Measurements from ENCODE around the gene FBXL13. TPM values are rescaled to one million over a fixed set of nuclear protein-coding genes. Genes with fewer than 3 reads are reported as not detected.
A peak's percentile ranks its signal among the peaks of the same experiment; 100 is the strongest.
"Not testable (repeated sequence)": the region's sequence is repeated elsewhere in the genome, so short reads cannot be mapped to it uniquely, and the experiment has no call there.

Gene FBXL13
- total RNA-seq, 1 experiment from 2014 or later: 1.3 TPM

GRCh38 chr7:102913826-102914225, 160.8 kb downstream of the FBXL13 start:
- BruUV-seq (replicated peaks): no TSS peak
- Mint-ChIP-seq H3K36me3 (ENCODE audit: insufficient read depth, unreplicated experiment) (no peaks in the 10 kb centered on the region), H3K27me3 (ENCODE audit: unreplicated experiment) (no peaks in the 10 kb centered on the region), H3K4me3 (ENCODE audit: low read depth, unreplicated experiment) (no peak overlapping the region), H3K27ac (ENCODE audit: unreplicated experiment) (no peak overlapping the region), H3K9me3 (ENCODE audit: low read depth, unreplicated experiment) (no peaks in the 10 kb centered on the region), H3K4me1 (ENCODE audit: low read depth, unreplicated experiment) (peaks cover 10% of the 10 kb centered on the region)
- no peak for TF ChIP-seq CTCF (IDR thresholded peaks at IDR 0.05; ENCODE audit: unreplicated experiment)
- no peak for DNase-seq
- CTCF ChIA-PET: no interaction called here
- intact Hi-C loops (cut with micrococcal nuclease; ENCODE audit: unreplicated experiment): loop anchor here (10.0 kb wide), 2 partner anchors 99 to 149 kb away; no protein-coding TSS in a partner anchor

GRCh38 chr7:102912742-102913141, 161.9 kb downstream of the FBXL13 start, which contains the start of gene LRRC17:
TSS of gene LRRC17 (plus strand) at chr7:102913000. CDS start at chr7:102933914, 20,914 bp downstream.
- no peak for TF ChIP-seq CTCF (IDR thresholded peaks at IDR 0.05; ENCODE audit: unreplicated experiment)
- Mint-ChIP-seq H3K4me3 (ENCODE audit: low read depth, unreplicated experiment) (no peak within 1 kb of the TSS), H3K27me3 (ENCODE audit: unreplicated experiment) (no peaks in the 10 kb centered on the region), H3K4me1 (ENCODE audit: low read depth, unreplicated experiment) (peaks cover 9% of the 10 kb centered on the region), H3K9me3 (ENCODE audit: low read depth, unreplicated experiment) (no peaks in the 10 kb centered on the region), H3K27ac (ENCODE audit: unreplicated experiment) (no peak within 1 kb of the TSS), H3K36me3 (ENCODE audit: insufficient read depth, unreplicated experiment) (no peaks in the 10 kb centered on the region)
- CTCF ChIA-PET: no interaction called here
- intact Hi-C loops (cut with micrococcal nuclease; ENCODE audit: unreplicated experiment): loop anchor here (10.0 kb wide), 2 partner anchors 98 to 148 kb away; no protein-coding TSS in a partner anchor
- DNase-seq: no peak
- BruUV-seq (replicated peaks): no TSS peak

- no peaks in the 10 kb centered on the region for H3K4me1 Mint-ChIP-seq (ENCODE audit: low read depth, unreplicated experiment)
- H3K27me3 Mint-ChIP-seq (ENCODE audit: unreplicated experiment): no peaks in the 10 kb centered on the region
- no peaks in the 10 kb centered on the region for H3K36me3 Mint-ChIP-seq (ENCODE audit: insufficient read depth, unreplicated experiment)
- no peak overlapping the region for H3K27ac Mint-ChIP-seq (ENCODE audit: unreplicated experiment)
- CTCF ChIA-PET: no interaction called here
- DNase-seq: no peak
- no peak overlapping the region for H3K4me3 Mint-ChIP-seq (ENCODE audit: low read depth, unreplicated experiment)
- no TSS peak for BruUV-seq (replicated peaks)
- intact Hi-C loops (cut with micrococcal nuclease; ENCODE audit: unreplicated experiment): no loop called here
- peaks cover 10% of the 10 kb centered on the region for H3K9me3 Mint-ChIP-seq (ENCODE audit: low read depth, unreplicated experiment)
- TF ChIP-seq CTCF (IDR thresholded peaks at IDR 0.05; ENCODE audit: unreplicated experiment): no peak
These were observed 165.9 kb downstream of the FBXL13 start for GRCh38 chr7:102908676-102909075.

GRCh38 chr7:102903576-102903975, 171.0 kb downstream of the FBXL13 start:
- H3K4me3 Mint-ChIP-seq (ENCODE audit: low read depth, unreplicated experiment); CTCF ChIA-PET; intact Hi-C loops (cut with micrococcal nuclease; ENCODE audit: unreplicated experiment); H3K27ac Mint-ChIP-seq (ENCODE audit: unreplicated experiment); H3K4me1 Mint-ChIP-seq (ENCODE audit: low read depth, unreplicated experiment); BruUV-seq (replicated peaks); DNase-seq; H3K36me3 Mint-ChIP-seq (ENCODE audit: insufficient read depth, unreplicated experiment); H3K27me3 Mint-ChIP-seq (ENCODE audit: unreplicated experiment): not testable (repeated sequence)
- H3K9me3 Mint-ChIP-seq (ENCODE audit: low read depth, unreplicated experiment): peaks cover 10% of the 10 kb centered on the region

- DNase-seq; CTCF ChIA-PET; H3K4me3 Mint-ChIP-seq (ENCODE audit: low read depth, unreplicated experiment); H3K4me1 Mint-ChIP-seq (ENCODE audit: low read depth, unreplicated experiment); BruUV-seq (replicated peaks); intact Hi-C loops (cut with micrococcal nuclease; ENCODE audit: unreplicated experiment); H3K27me3 Mint-ChIP-seq (ENCODE audit: unreplicated experiment); H3K36me3 Mint-ChIP-seq (ENCODE audit: insufficient read depth, unreplicated experiment): not testable (repeated sequence)
- Mint-ChIP-seq H3K27ac (ENCODE audit: unreplicated experiment) (peak overlapping the region; percentile 50), H3K9me3 (ENCODE audit: low read depth, unreplicated experiment) (peaks cover 10% of the 10 kb centered on the region)
These were observed 172.5 kb downstream of the FBXL13 start for GRCh38 chr7:102902052-102902451.
